NOMO-1 (cell line): ENCODE data around the gene RNF44.
"Not testable (repeated sequence)": the region's sequence is repeated elsewhere in the genome, so short reads cannot be mapped to it uniquely, and the experiment has no call there.

ENCODE experiments used
- DNase-seq, 2 experiments: peaks; one replicate each; lab custom pipeline; 2025; ENCODE audit not compliant: unreplicated experiment in 2 of 2; lab: John Stamatoyannopoulos, UW

RNF44 gene

GRCh38 chr5:176487160-176487559 lies 50.0 kb downstream of the RNF44 start:
- DNase-seq, result not testable (repeated sequence)

- DNase-seq, result no peak
Observed at GRCh38 chr5:176486189-176486757, 50.9 kb downstream of the RNF44 start.

- no peak for DNase-seq
Observed at GRCh38 chr5:176485176-176485575, 52.0 kb downstream of the RNF44 start.

GRCh38 chr5:176481711-176482110 lies 55.5 kb downstream of the RNF44 start:
- no peak for DNase-seq
